HCT116 (cell line): ENCODE measurements around the gene DDX56. TPM values are rescaled to one million over a fixed set of nuclear protein-coding genes. Genes with fewer than 3 reads are reported as not detected.

Experiments used
- ATAC-seq: fragments of 200-7000 bp; cut with Tn5 transposase; 2 replicates; pipeline ENCODE4 v1.9.1; 2020; ENCODE audit warnings: mild to moderate bottlenecking, moderate library complexity
- BruUV-seq: library from RNA; stranded (reverse); fragments of 400-500 nt; replicated peaks from 2 replicates; lab custom pipeline; 2021; lab: Mats Ljungman, UMichigan
- CTCF ChIA-PET: fragments of 300-600 bp; sonication (Branson Sonifier 250); formaldehyde crosslinking; loops from one replicate; lab custom pipeline; 2021; ENCODE audit warnings: antibody characterized with exemption; lab: Charles Lee
- POLR2A ChIA-PET: fragments of 300-600, 350-600 bp; sonication (Branson Sonifier 250); formaldehyde crosslinking; loops from one replicate; lab custom pipeline; 2021; ENCODE audit warnings: antibody characterized with exemption; lab: Charles Lee
- RAD21 ChIA-PET, 2 experiments: fragments of 300-600 bp; sonication (Branson Sonifier 250); formaldehyde crosslinking; loops; one replicate each; lab custom pipeline; 2023; ENCODE audit warnings: low total read pairs in 2 of 2; ENCODE audit not compliant: uncharacterized antibody in 2 of 2, unreplicated experiment in 2 of 2, low non-redundant PET in 1 of 2; lab: Charles Lee
- DNase-seq: peaks from one replicate; pipeline ENCODE4 v3.0.0-alpha.2; 2010; ENCODE audit warnings: low read depth, low spot score
- H2AFZ ChIP-seq: fragments of 200-600 bp; shearing (Covaris generic), sonication (generic); 2 replicates; pipeline ENCODE4 v1.6.1; 2017; ENCODE audit warnings: low read depth, mixed run types, mixed read lengths, antibody characterized with exemption, low read length; ENCODE audit not compliant: poor library complexity, severe bottlenecking
- H3K27ac ChIP-seq: 2 replicates; pipeline ENCODE4 v1.5.1; 2012; ENCODE audit warnings: low read depth, low read length
- H3K27me3 ChIP-seq: fragments of 200-600 bp; sonication (generic); 2 replicates; pipeline ENCODE4 v1.6.1; 2016; ENCODE audit warnings: mixed run types, low read length, mixed read lengths; ENCODE audit not compliant: insufficient read depth
- H3K36me3 ChIP-seq, 2 experiments: fragments of 200-500 bp in 1 of 2; fragments of 200-600 bp in 1 of 2; sonication (Bioruptor generic) in 1 of 2; sonication (generic) in 1 of 2; 2 replicates each; pipeline versions ENCODE4 v1.5.1 to v1.6.1; 2014 to 2016; ENCODE audit warnings: low read length in 2 of 2, inconsistent platforms in 1 of 2, mixed read lengths in 1 of 2, mixed run types in 1 of 2; ENCODE audit not compliant: insufficient read depth in 2 of 2, control insufficient read depth in 1 of 2
- H3K4me1 ChIP-seq, 2 experiments: fragments of 200-600 bp in 1 of 2; sonication (generic) in 1 of 2; 2 replicates each; pipeline versions ENCODE4 v1.5.1 to v1.6.1; 2012 to 2017; ENCODE audit warnings: low read length in 2 of 2, inconsistent platforms in 1 of 2, mild to moderate bottlenecking in 1 of 2, mixed read lengths in 1 of 2, mixed run types in 1 of 2, moderate library complexity in 1 of 2; ENCODE audit not compliant: insufficient read depth in 2 of 2, control insufficient read depth in 1 of 2
- H3K4me2 ChIP-seq: fragments of 200-600 bp; sonication (generic); 2 replicates; pipeline ENCODE4 v1.6.1; 2017; ENCODE audit warnings: mixed run types, low read length, mixed read lengths
- H3K4me3 ChIP-seq, 2 experiments: fragments of 200-600 bp in 1 of 2; sonication (generic) in 1 of 2; replicated peaks in 1 of 2; 2 replicates each; pipeline ENCODE4 v1.5.1; 2011 to 2016; ENCODE audit warnings: low read length in 2 of 2, control low read depth in 1 of 2, low read depth in 1 of 2, mild to moderate bottlenecking in 1 of 2, mixed read lengths in 1 of 2, mixed run types in 1 of 2
- H3K79me2 ChIP-seq: fragments of 200-600 bp; sonication (generic); 2 replicates; pipeline ENCODE4 v1.6.1; 2017; ENCODE audit warnings: mild to moderate bottlenecking, mixed run types, low read length, moderate library complexity, mixed read lengths; ENCODE audit not compliant: insufficient read depth
- H3K9ac ChIP-seq: fragments of 200-600 bp; sonication (generic); 2 replicates; pipeline ENCODE4 v1.6.1; 2016; ENCODE audit warnings: low read length, mixed read lengths
- H3K9me2 ChIP-seq: fragments of 200-600 bp; sonication (generic), shearing (Covaris generic); 2 replicates; pipeline ENCODE4 v1.6.1; 2017; ENCODE audit warnings: mixed run types, mild to moderate bottlenecking, moderate library complexity; ENCODE audit not compliant: insufficient read depth
- H3K9me3 ChIP-seq, 2 experiments: fragments of 200-500 bp in 1 of 2; fragments of 200-600 bp in 1 of 2; sonication (Bioruptor generic) in 1 of 2; sonication (generic) in 1 of 2; 2 replicates each; pipeline ENCODE4 v1.6.1; 2014 to 2017; ENCODE audit warnings: low read length in 2 of 2, mixed read lengths in 2 of 2, inconsistent platforms in 1 of 2, low read depth in 1 of 2, mild to moderate bottlenecking in 1 of 2, mixed run types in 1 of 2, moderate library complexity in 1 of 2; ENCODE audit not compliant: control insufficient read depth in 1 of 2, insufficient read depth in 1 of 2
- H4K20me1 ChIP-seq: fragments of 200-600 bp; sonication (generic), shearing (Covaris generic); 2 replicates; pipeline ENCODE4 v1.6.1; 2017; ENCODE audit warnings: mixed run types, mild to moderate bottlenecking, moderate library complexity; ENCODE audit not compliant: insufficient read depth
- EGR1 ChIP-seq: IDR thresholded peaks from 2 replicates; pipeline ENCODE4 v1.6.1; 2012; ENCODE audit warnings: low read depth
- ELF1 ChIP-seq: IDR thresholded peaks from 2 replicates; pipeline ENCODE4 v1.6.1; 2012; ENCODE audit warnings: low read depth, borderline replicate concordance
- TCF7L2 ChIP-seq: IDR thresholded peaks from 2 replicates; pipeline ENCODE4 v1.7.0; 2011; ENCODE audit warnings: borderline replicate concordance, inconsistent platforms; ENCODE audit not compliant: insufficient read depth, insufficient read length; ENCODE audit errors: extremely low read depth
- intact Hi-C: fragments of 100-400 bp; cut with micrococcal nuclease; formaldehyde crosslinking; loops from 2 replicates; pipeline ENCODE4 v1.10.0; 2022
- total RNA-seq: library from RNA; stranded (reverse); gene quantifications from one replicate; pipeline ENCODE4 v1.2.1, GENCODE V29; 2021; ENCODE audit not compliant: unreplicated experiment
- TF ChIP-seq, protein P1 (sequence below): IDR thresholded peaks from 2 replicates; pipeline ENCODE4 v1.6.1; 2012; ENCODE audit warnings: low read depth
- TF ChIP-seq, protein P2 (sequence below): IDR thresholded peaks from 2 replicates; pipeline ENCODE4 v1.6.1; 2012

DDX56 gene
- total RNA-seq, 1 experiment from 2014 or later, result 119 TPM

GRCh38 chr7:44541028-44541869 lies 32.5 kb downstream of the DDX56 start, which contains the start of gene NPC1L1:
TSS of gene NPC1L1 (minus strand) at chr7:44541330. CDS start at chr7:44541259, 71 bp downstream.
- Histone ChIP-seq H3K79me2 (no peaks in the 10 kb centered on the region), H3K9me3 (no peaks in the 10 kb centered on the region), H3K27me3 (no peaks in the 10 kb centered on the region), H3K9ac (no peak within 1 kb of the TSS), H3K27ac (no peak within 1 kb of the TSS), H4K20me1 (no peaks in the 10 kb centered on the region), H3K36me3 (no peaks in the 10 kb centered on the region), H3K4me2 (no peak within 1 kb of the TSS), H2AFZ (no peak within 1 kb of the TSS), H3K9me2 (no peaks in the 10 kb centered on the region), H3K4me1 (peaks cover 11% of the 10 kb centered on the region in 2 experiments), H3K4me3 (no peak within 1 kb of the TSS)
- intact Hi-C loops, result no loop called here
- ATAC-seq (no peak), DNase-seq (no peak)
- ChIA-PET RAD21 (no interaction called here), POLR2A (no interaction called here), CTCF (no interaction called here)
- no TSS peak for BruUV-seq
- TF ChIP-seq, protein P1, sequence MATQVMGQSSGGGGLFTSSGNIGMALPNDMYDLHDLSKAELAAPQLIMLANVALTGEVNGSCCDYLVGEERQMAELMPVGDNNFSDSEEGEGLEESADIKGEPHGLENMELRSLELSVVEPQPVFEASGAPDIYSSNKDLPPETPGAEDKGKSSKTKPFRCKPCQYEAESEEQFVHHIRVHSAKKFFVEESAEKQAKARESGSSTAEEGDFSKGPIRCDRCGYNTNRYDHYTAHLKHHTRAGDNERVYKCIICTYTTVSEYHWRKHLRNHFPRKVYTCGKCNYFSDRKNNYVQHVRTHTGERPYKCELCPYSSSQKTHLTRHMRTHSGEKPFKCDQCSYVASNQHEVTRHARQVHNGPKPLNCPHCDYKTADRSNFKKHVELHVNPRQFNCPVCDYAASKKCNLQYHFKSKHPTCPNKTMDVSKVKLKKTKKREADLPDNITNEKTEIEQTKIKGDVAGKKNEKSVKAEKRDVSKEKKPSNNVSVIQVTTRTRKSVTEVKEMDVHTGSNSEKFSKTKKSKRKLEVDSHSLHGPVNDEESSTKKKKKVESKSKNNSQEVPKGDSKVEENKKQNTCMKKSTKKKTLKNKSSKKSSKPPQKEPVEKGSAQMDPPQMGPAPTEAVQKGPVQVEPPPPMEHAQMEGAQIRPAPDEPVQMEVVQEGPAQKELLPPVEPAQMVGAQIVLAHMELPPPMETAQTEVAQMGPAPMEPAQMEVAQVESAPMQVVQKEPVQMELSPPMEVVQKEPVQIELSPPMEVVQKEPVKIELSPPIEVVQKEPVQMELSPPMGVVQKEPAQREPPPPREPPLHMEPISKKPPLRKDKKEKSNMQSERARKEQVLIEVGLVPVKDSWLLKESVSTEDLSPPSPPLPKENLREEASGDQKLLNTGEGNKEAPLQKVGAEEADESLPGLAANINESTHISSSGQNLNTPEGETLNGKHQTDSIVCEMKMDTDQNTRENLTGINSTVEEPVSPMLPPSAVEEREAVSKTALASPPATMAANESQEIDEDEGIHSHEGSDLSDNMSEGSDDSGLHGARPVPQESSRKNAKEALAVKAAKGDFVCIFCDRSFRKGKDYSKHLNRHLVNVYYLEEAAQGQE, result no peak

DNA sequence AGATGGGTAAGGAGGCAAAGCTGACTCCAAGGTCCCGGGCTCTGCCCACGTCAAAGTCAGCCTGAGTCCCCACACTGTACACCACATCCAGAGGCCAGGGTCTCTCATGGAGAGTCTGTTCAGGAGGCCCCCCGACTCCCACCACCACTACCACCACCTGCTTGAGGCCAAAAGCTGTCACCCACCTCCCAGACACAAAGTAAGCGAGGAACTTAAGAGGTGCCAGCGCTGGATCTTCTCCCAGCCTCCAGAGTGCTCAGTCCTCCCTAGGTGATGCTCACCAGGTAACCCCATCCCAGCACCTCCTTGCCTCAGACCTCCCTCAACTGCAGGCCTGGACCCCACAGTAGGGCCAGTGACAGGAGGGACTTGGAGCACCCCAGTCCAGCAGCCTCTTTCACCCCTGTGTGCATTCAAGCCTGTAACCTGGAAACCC lies 33.1 kb downstream of the DDX56 start:
- CTCF ChIA-PET, result no interaction called here
- RAD21 ChIA-PET, result no interaction called here
- DNase-seq (no peak), ATAC-seq (no peak)
- no peak overlapping the region for H2AFZ ChIP-seq
- H3K9me2 ChIP-seq, result no peaks in the 10 kb centered on the region
- H3K36me3 ChIP-seq, result no peaks in the 10 kb centered on the region
- H3K27me3 ChIP-seq, result no peaks in the 10 kb centered on the region
- POLR2A ChIA-PET, result no interaction called here
- no peak overlapping the region for H3K9ac ChIP-seq
- BruUV-seq, result no TSS peak
- TF ChIP-seq, protein P2, sequence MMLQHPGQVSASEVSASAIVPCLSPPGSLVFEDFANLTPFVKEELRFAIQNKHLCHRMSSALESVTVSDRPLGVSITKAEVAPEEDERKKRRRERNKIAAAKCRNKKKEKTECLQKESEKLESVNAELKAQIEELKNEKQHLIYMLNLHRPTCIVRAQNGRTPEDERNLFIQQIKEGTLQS, result no peak
- TF ChIP-seq ELF1, result no peak
- TF ChIP-seq EGR1, result no peak
- no peak for TF ChIP-seq TCF7L2
- no peak overlapping the region for H3K4me3 ChIP-seq
- H3K79me2 ChIP-seq, result no peaks in the 10 kb centered on the region
- no peak overlapping the region for H3K27ac ChIP-seq
- H4K20me1 ChIP-seq, result no peaks in the 10 kb centered on the region
- no peaks in the 10 kb centered on the region for H3K9me3 ChIP-seq
- H3K4me1 ChIP-seq, result peaks cover 11% of the 10 kb centered on the region in 2 experiments
- intact Hi-C loops, result no loop called here
- H3K4me2 ChIP-seq, result no peak overlapping the region
